ENCODE measurements around the gene EIF1AD. TPM values are rescaled to one million over a fixed set of nuclear protein-coding genes. Genes with fewer than 3 reads are reported as not detected.

Gene EIF1AD
- total RNA-seq, 1 donor from 2014 or later, result 15.6 TPM

Other genes with a start within 250 kb of the EIF1AD start
- 31.8 TPM for gene AP5B1, start 221.2 kb downstream of the EIF1AD start, total RNA-seq
- gene OVOL1, start 215.1 kb downstream of the EIF1AD start, total RNA-seq, result not detected
- gene SNX32, start 168.2 kb downstream of the EIF1AD start, total RNA-seq, result not detected
- 974 TPM for gene CFL1, start 144.0 kb downstream of the EIF1AD start, total RNA-seq
- 45.0 TPM for gene MUS81, start 141.7 kb downstream of the EIF1AD start, total RNA-seq
- gene EFEMP2, start 129.4 kb downstream of the EIF1AD start, total RNA-seq, result 92.8 TPM
- gene CTSW, start 122.3 kb downstream of the EIF1AD start, total RNA-seq, result not detected
- gene FIBP, start 113.7 kb downstream of the EIF1AD start, total RNA-seq, result 57.2 TPM
- 184 TPM for gene CCDC85B, start 111.5 kb downstream of the EIF1AD start, total RNA-seq
- gene FOSL1, start 101.8 kb downstream of the EIF1AD start, total RNA-seq, result 123 TPM
- gene C11orf68, start 83.1 kb downstream of the EIF1AD start, total RNA-seq, result 25.3 TPM
- 135 TPM for gene DRAP1, start 82.7 kb downstream of the EIF1AD start, total RNA-seq
- gene TSGA10IP, start 56.7 kb downstream of the EIF1AD start, total RNA-seq, result not detected
- 28.4 TPM for gene SART1, start 40.4 kb downstream of the EIF1AD start, total RNA-seq
- 11.7 TPM for gene BANF1, start 346 bp upstream of the EIF1AD start, total RNA-seq
- 4.4 TPM for gene CST6, start 9.9 kb upstream of the EIF1AD start, total RNA-seq
- gene CATSPER1, start 24.3 kb upstream of the EIF1AD start, total RNA-seq, result not detected
- not detected for gene GAL3ST3, start 47.0 kb upstream of the EIF1AD start, total RNA-seq
- 128 TPM for gene SF3B2, start 50.2 kb upstream of the EIF1AD start, total RNA-seq
- 138 TPM for gene PACS1, start 68.1 kb upstream of the EIF1AD start, total RNA-seq

Data from ascending aorta (tissue), 1 donor.